Measurements from ENCODE around the gene FCMR. TPM values are rescaled to one million over a fixed set of nuclear protein-coding genes. Genes with fewer than 3 reads are reported as not detected.
"Not testable (repeated sequence)": the region's sequence is repeated elsewhere in the genome, so short reads cannot be mapped to it uniquely, and the experiment has no call there.

FCMR gene
- total RNA-seq, 1 experiment from 2014 or later: not detected

DNA sequence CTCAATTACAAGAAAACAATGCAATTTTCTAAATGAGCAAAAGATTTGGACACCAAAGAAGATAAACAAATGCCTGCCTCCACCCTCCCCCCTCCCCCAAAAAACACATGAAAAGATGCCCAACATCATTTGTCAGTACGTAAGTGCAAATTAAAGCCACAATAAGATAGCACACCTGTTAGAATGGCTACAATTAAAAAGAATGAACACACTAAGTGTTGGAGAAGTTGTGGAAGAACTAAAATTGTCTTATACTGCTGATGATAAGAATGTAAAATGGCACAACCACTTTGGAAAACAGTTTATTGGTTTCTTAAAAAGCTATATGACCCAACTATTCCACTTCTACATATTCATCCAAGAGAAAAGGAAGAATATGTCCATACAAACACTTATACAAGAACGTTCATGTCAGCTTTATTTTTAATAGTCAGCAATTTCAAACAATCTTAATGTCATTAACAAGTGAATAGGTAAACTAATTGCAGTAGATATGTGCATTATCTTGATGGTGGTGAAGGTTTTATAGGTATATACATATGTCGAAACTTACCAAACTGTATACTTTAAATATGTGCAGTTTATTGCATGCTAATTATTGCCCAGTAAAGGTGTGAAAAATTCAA is 45.9 kb downstream of the FCMR start:
- DNase-seq (ENCODE audit: low read depth): no peak

- no peak for DNase-seq (ENCODE audit: low read depth)
Observed at GRCh38 chr1:206873603-206874188, 48.0 kb downstream of the FCMR start.

DNA sequence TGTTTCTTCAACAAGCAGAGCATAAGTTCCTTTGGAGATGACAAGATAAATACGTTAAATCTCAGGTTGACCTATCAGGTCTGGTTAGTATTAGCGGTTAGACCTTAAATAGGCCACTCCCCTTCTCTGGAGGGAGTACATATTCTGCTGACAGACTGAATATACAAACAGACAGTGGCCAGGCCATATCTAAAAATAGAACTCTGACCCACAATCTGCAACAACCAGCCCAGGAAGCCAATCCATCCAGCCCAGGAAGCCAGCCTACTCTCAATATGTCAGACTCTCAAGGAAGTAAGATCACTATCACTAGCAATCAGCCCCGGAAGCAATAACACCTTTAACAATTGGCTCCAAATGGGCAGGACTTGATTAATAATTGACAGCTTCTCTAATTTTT is 49.6 kb downstream of the FCMR start:
- no peak for DNase-seq (ENCODE audit: low read depth)

- DNase-seq (ENCODE audit: low read depth): no peak
Observed at GRCh38 chr1:206868264-206868663, 53.5 kb downstream of the FCMR start.

DNA sequence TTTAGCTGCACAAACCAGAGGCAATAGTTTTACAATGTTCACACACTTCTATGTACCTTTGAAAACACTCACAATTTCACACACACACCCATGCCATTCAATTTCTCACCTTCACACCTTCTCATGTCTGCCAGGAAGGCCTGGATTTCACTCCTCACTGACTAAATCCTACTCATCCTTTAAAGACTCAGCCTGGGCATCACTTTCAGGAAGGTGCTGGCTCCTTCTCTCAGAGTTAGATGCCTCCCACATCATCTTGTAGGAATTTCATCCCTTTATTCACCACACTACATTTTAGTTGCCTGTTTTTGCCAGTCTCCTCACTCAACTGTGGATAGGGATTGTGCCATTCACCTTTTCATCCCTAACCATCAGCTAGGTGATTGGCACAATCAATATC is 54.0 kb downstream of the FCMR start:
- no peak for DNase-seq (ENCODE audit: low read depth)

DNA sequence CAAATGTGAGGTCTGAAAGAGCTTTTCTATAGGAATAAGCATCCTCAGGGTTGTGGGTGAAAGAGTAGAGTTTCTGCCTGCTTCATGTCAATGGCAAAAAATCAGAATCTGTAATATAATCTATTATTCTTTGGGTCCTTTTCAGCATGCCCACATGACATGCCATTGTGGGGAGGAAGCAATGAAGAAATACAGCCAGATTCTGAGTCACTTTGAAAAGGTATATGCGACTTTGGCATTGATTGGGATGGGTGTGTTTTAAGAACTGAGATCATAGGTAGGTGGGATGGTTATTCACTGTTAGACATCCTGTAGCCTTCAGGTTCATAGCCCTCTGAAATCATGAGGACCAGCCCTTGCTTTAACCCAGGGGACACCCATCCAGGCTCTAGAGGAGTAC is 54.5 kb downstream of the FCMR start:
- no peak for DNase-seq (ENCODE audit: low read depth)

- no peak for DNase-seq (ENCODE audit: low read depth)
Observed at GRCh38 chr1:206866062-206866461, 55.7 kb downstream of the FCMR start.

GRCh38 chr1:206864939-206865671 is 56.6 kb downstream of the FCMR start, which contains the start of gene IL20:
IL20 (plus strand) TSS chr1:206865623; CDS start chr1:206865853, 230 bp downstream.
- peak; percentile 71 for DNase-seq (ENCODE audit: low read depth)

DNA sequence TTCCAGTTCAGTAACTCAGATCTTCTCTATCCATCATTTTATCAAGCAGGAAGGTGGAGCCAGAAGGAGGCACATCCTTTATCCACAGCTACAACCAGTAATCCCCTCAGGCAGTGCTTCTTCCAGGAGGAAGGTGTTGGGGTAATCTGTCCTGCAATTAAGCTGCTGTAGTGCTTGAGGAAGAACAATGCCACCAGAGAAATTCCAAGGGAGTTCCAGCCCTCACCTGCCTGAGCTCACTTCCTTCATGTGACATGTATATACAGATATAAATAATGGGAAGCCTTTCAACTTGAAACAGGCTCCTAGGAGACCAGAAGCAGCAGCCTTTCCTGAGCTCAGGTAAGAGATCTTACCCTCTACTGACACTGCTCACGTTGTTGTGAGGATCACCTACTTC is 58.5 kb downstream of the FCMR start:
- no peak for DNase-seq (ENCODE audit: low read depth)

GRCh38 chr1:206860165-206860564 is 61.6 kb downstream of the FCMR start:
- no peak for DNase-seq (ENCODE audit: low read depth)

DNA sequence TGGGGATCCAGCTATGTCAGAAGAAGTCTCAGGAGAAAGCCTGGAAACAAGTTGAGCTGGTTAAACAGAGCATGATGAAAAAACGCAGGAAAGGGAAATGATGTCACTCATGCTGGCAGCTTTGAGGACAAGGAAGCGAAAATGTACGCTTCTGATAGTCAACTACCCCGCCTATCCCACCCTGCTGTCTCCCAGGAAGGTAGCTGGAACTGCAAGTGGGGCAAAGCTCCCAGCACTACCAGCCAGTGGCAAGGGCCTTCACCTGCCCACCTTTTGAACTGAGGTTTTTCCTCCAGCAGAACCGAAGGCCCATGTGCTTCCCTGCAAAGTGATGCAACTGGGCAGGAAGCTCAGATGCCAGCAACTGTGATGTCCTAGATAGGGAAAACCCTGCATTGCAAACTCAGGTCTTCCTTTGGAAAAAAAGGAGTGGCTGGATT is 62.6 kb downstream of the FCMR start:
- no peak for DNase-seq (ENCODE audit: low read depth)

GRCh38 chr1:206856674-206857464 is 64.9 kb downstream of the FCMR start:
- DNase-seq (ENCODE audit: low read depth): no peak

DNA sequence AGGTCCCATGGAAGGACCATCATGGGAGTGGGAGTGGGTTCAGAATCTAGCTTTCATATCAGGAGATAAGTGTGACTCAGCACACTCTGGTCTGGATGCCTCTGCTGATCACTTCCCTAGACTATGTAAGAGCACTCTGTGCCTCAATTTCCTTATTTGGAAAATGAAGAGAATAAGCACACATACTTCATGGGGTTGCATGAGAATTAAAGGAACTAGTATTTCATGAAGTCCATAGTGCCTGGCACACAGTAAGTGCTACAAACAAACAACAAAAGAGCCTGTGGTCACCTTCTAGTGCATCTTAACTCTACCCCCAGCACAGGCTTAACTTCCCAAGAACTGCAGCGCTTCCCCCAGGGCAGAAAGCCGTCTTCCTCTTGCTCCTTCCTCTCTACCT is 65.9 kb downstream of the FCMR start:
- no peak for DNase-seq (ENCODE audit: low read depth)

DNA sequence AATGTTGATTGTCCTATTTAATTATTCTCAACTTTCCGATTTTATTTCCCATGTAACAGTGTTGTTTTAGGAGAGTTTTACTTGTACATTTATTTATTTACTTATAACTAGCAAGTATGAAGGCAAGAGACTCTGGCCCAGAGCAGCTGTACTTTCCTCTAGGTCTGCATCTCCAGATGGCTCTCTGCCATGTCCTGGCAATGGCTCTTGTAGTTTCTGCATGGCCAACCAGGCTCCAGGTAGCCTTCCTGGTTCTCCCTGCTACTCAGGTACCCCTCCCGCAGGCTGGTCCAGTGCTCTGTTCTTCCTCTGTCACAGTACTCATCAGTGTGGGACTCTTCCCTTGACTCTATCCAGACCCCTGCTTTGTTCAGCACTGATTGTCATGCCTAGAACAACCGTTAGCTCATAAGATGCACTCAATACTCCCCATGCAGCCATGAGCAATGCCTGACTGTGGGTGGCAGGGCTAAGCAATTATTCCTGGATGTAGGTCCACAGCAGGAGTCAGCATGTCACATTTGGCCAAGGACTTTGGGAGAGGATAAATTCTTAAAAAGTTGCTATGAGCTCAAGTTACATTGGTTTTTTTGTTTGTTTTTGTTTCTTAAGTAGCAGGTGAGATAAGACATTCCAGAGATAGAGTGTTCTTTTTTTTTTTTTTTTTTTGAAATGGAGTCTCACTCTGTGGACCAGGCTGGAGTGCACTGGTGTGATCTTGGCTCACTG is 67.2 kb downstream of the FCMR start:
- DNase-seq (ENCODE audit: low read depth): peak; percentile 37

DNA sequence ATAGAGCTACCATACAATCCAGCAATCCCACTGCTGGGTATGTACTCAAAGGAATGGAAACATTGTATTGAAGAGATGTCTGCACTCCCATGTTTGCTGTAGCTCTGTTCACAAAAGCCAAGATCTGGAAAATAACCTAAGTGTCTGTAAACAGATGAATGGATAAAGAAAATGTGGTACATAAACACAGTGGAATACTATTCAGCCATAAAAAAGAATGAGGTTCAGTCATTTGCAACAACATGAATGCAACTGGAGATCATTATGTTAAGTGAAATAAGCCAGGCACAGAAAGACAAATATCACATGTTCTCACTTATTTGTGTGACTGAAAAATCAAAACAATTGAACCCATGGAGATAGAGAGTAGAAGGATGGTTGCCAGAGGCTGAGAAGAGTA is 68.0 kb downstream of the FCMR start:
- DNase-seq (ENCODE audit: low read depth): not testable (repeated sequence)

Other genes with a start within 250 kb of the FCMR start
- 41.7 and 49.4 TPM in 2 replicates for gene MAPKAPK2, start 237.0 kb downstream of the FCMR start, total RNA-seq (2014; rRNA removed)
- gene IL19, start 151.2 kb downstream of the FCMR start, total RNA-seq (2014; rRNA removed): not detected in 2 replicates
- not detected in 2 replicates for gene IL10, start 149.4 kb downstream of the FCMR start, total RNA-seq (2014; rRNA removed)
- gene IL20, start 56.3 kb downstream of the FCMR start, total RNA-seq (2014; rRNA removed): not detected in 2 replicates
- gene IL24, start 24.5 kb downstream of the FCMR start, total RNA-seq (2014; rRNA removed): 0.17 TPM in 1 of 2 replicates, not detected in the other
- gene PIGR, start 24.5 kb upstream of the FCMR start, total RNA-seq (2014; rRNA removed): not detected in 2 replicates
- gene FCAMR, start 48.5 kb upstream of the FCMR start, total RNA-seq (2014; rRNA removed): not detected in 2 replicates
- under 0.01 TPM in 1 of 2 replicates, not detected in the other for gene C1orf116, start 110.8 kb upstream of the FCMR start, total RNA-seq (2014; rRNA removed)
- 5.0 and 5.6 TPM in 2 replicates for gene YOD1, start 129.3 kb upstream of the FCMR start, total RNA-seq (2014; rRNA removed)
- 1.6 and 3.0 TPM in 2 replicates for gene PFKFB2, start 131.3 kb upstream of the FCMR start, total RNA-seq (2014; rRNA removed)
- not detected in 2 replicates for gene C4BPB, start 166.9 kb upstream of the FCMR start, total RNA-seq (2014; rRNA removed)
- not detected in 2 replicates for gene C4BPA, start 182.3 kb upstream of the FCMR start, total RNA-seq (2014; rRNA removed)